BLaER1 treated with 17β-estradiol and CSF1 and Interleukin-3, amounts not matched to agents 10 nM and 100 nM (cell line): ENCODE measurements around the gene SLC28A3.

Source experiments
- H3K27ac ChIP-seq, 11 experiments: shearing (Covaris generic); formaldehyde crosslinking; 2 replicates each; pipeline ENCODE4 v1.8.1; 2022
- H3K27me3 ChIP-seq, 11 experiments: shearing (Covaris generic); formaldehyde crosslinking; 2 replicates each; pipeline ENCODE4 v1.8.1; 2022
- H3K36me3 ChIP-seq, 11 experiments: shearing (Covaris generic); formaldehyde crosslinking; 2 replicates each; pipeline ENCODE4 v1.8.1; 2022
- H3K4me1 ChIP-seq, 10 experiments: shearing (Covaris generic); formaldehyde crosslinking; 2 replicates each; pipeline ENCODE4 v1.8.1; 2022
- H3K4me2 ChIP-seq, 11 experiments: shearing (Covaris generic); formaldehyde crosslinking; 2 replicates each; pipeline ENCODE4 v1.8.1; 2022
- H3K4me3 ChIP-seq, 10 experiments: shearing (Covaris generic); formaldehyde crosslinking; 2 replicates each; pipeline ENCODE4 v1.8.1; 2022
- H3K9ac ChIP-seq, 11 experiments: shearing (Covaris generic); formaldehyde crosslinking; 2 replicates each; pipeline ENCODE4 v1.8.1; 2022
- H3K9me3 ChIP-seq, 11 experiments: shearing (Covaris generic); formaldehyde crosslinking; replicated peaks in 1 of 11; 2 replicates each; pipeline ENCODE4 v1.8.1; 2022
- H4K20me1 ChIP-seq, 11 experiments: shearing (Covaris generic); formaldehyde crosslinking; 2 replicates each; pipeline ENCODE4 v1.8.1; 2022
- Cebpa-rat ChIP-seq, 11 experiments: shearing (Covaris generic); IDR thresholded peaks; 2 replicates each; pipeline ENCODE4 v1.8.1; 2022

The SLC28A3 gene

GRCh38 chr9:84354035-84354434 is 13.5 kb upstream of the SLC28A3 start:
- Histone ChIP-seq H4K20me1 (no peaks in the 10 kb centered on the region), H3K4me1 (no peaks in the 10 kb centered on the region), H3K9me3 (peaks cover 0 to 4% (median 0%) of the 10 kb centered on the region in 11 experiments; a peak in 1 of 22 replicates), H3K27ac (no peak overlapping the region), H3K4me3 (no peak overlapping the region), H3K9ac (no peak overlapping the region), H3K4me2 (no peak overlapping the region), H3K36me3 (no peaks in the 10 kb centered on the region), H3K27me3 (no peaks in the 10 kb centered on the region)
- TF ChIP-seq Cebpa-rat (IDR thresholded peaks at IDR 0.05) = no peak

GRCh38 chr9:84349671-84350070 is 9.1 kb upstream of the SLC28A3 start:
- no peak for TF ChIP-seq Cebpa-rat (IDR thresholded peaks at IDR 0.05)
- Histone ChIP-seq H3K4me1 (no peaks in the 10 kb centered on the region), H3K4me3 (no peak overlapping the region), H3K9ac (no peak overlapping the region), H3K9me3 (peaks cover 0 to 12% (median 0%) of the 10 kb centered on the region in 11 experiments; a peak in 1 of 22 replicates), H3K36me3 (no peaks in the 10 kb centered on the region), H3K27ac (no peak overlapping the region), H3K27me3 (no peaks in the 10 kb centered on the region), H4K20me1 (no peaks in the 10 kb centered on the region), H3K4me2 (no peak overlapping the region)

- no peak overlapping the region for H3K4me3 ChIP-seq
- no peaks in the 10 kb centered on the region for H3K9me3 ChIP-seq
- no peaks in the 10 kb centered on the region for H3K4me1 ChIP-seq
- H3K9ac ChIP-seq = no peak overlapping the region
- H4K20me1 ChIP-seq = no peaks in the 10 kb centered on the region
- no peaks in the 10 kb centered on the region for H3K36me3 ChIP-seq
- no peaks in the 10 kb centered on the region for H3K27me3 ChIP-seq
- H3K27ac ChIP-seq = no peak overlapping the region
- no peak for TF ChIP-seq Cebpa-rat (IDR thresholded peaks at IDR 0.05)
- H3K4me2 ChIP-seq = no peak overlapping the region
These were observed 2.6 kb upstream of the SLC28A3 start for GRCh38 chr9:84343111-84343521.

- Histone ChIP-seq H3K27ac (no peak overlapping the region), H3K27me3 (no peaks in the 10 kb centered on the region), H3K4me2 (no peak overlapping the region), H3K36me3 (no peaks in the 10 kb centered on the region), H4K20me1 (no peaks in the 10 kb centered on the region), H3K9ac (no peak overlapping the region), H3K4me3 (no peak overlapping the region), H3K9me3 (no peaks in the 10 kb centered on the region), H3K4me1 (no peaks in the 10 kb centered on the region)
- TF ChIP-seq Cebpa-rat (IDR thresholded peaks at IDR 0.05) = no peak
These were observed 596 bp downstream of the SLC28A3 start for GRCh38 chr9:84339962-84340361.

GRCh38 chr9:84339503-84339902 is 1.1 kb downstream of the SLC28A3 start:
- no peak overlapping the region for H3K9ac ChIP-seq
- no peak overlapping the region for H3K4me2 ChIP-seq
- H3K27me3 ChIP-seq = no peaks in the 10 kb centered on the region
- H3K27ac ChIP-seq = no peak overlapping the region
- H4K20me1 ChIP-seq = no peaks in the 10 kb centered on the region
- no peaks in the 10 kb centered on the region for H3K36me3 ChIP-seq
- no peaks in the 10 kb centered on the region for H3K9me3 ChIP-seq
- H3K4me3 ChIP-seq = no peak overlapping the region
- no peaks in the 10 kb centered on the region for H3K4me1 ChIP-seq
- no peak for TF ChIP-seq Cebpa-rat (IDR thresholded peaks at IDR 0.05)

- Histone ChIP-seq H3K4me3 (no peak overlapping the region), H3K27me3 (no peaks in the 10 kb centered on the region), H4K20me1 (no peaks in the 10 kb centered on the region), H3K4me1 (no peaks in the 10 kb centered on the region), H3K9ac (no peak overlapping the region), H3K9me3 (no peaks in the 10 kb centered on the region), H3K36me3 (no peaks in the 10 kb centered on the region), H3K27ac (no peak overlapping the region), H3K4me2 (no peak overlapping the region)
- no peak for TF ChIP-seq Cebpa-rat (IDR thresholded peaks at IDR 0.05)
These were observed 1.8 kb downstream of the SLC28A3 start for GRCh38 chr9:84338792-84339191.

- Histone ChIP-seq H3K4me1 (no peaks in the 10 kb centered on the region), H3K9me3 (no peaks in the 10 kb centered on the region), H4K20me1 (no peaks in the 10 kb centered on the region), H3K4me2 (no peak overlapping the region), H3K36me3 (no peaks in the 10 kb centered on the region), H3K4me3 (no peak overlapping the region), H3K27ac (no peak overlapping the region), H3K27me3 (no peaks in the 10 kb centered on the region), H3K9ac (no peak overlapping the region)
- no peak for TF ChIP-seq Cebpa-rat (IDR thresholded peaks at IDR 0.05)
These were observed 3.3 kb downstream of the SLC28A3 start for GRCh38 chr9:84337252-84337651.

- Histone ChIP-seq H3K4me2 (no peak overlapping the region), H3K27ac (no peak overlapping the region), H4K20me1 (no peaks in the 10 kb centered on the region), H3K9ac (no peak overlapping the region), H3K4me3 (no peak overlapping the region), H3K9me3 (peaks cover 26 to 34% (median 31%) of the 10 kb centered on the region in 11 experiments), H3K4me1 (no peaks in the 10 kb centered on the region), H3K27me3 (no peaks in the 10 kb centered on the region), H3K36me3 (no peaks in the 10 kb centered on the region; a peak in 1 of 22 replicates)
- no peak for TF ChIP-seq Cebpa-rat (IDR thresholded peaks at IDR 0.05)
These were observed 9.3 kb downstream of the SLC28A3 start for GRCh38 chr9:84331119-84331809.

- no peak overlapping the region for H3K4me3 ChIP-seq
- H3K27me3 ChIP-seq = no peaks in the 10 kb centered on the region
- H3K4me1 ChIP-seq = no peaks in the 10 kb centered on the region
- H4K20me1 ChIP-seq = no peaks in the 10 kb centered on the region
- no peak overlapping the region for H3K27ac ChIP-seq
- no peak overlapping the region for H3K4me2 ChIP-seq
- peaks cover 26 to 36% (median 32%) of the 10 kb centered on the region in 11 experiments for H3K9me3 ChIP-seq
- no peak for TF ChIP-seq Cebpa-rat (IDR thresholded peaks at IDR 0.05)
- H3K36me3 ChIP-seq = no peaks in the 10 kb centered on the region; a peak in 1 of 22 replicates
- H3K9ac ChIP-seq = no peak overlapping the region
These were observed 10.3 kb downstream of the SLC28A3 start for GRCh38 chr9:84330246-84330645.

GRCh38 chr9:84327184-84327583 is 13.4 kb downstream of the SLC28A3 start:
- Histone ChIP-seq H3K27me3 (no peaks in the 10 kb centered on the region), H3K4me2 (no peak overlapping the region), H4K20me1 (no peaks in the 10 kb centered on the region), H3K9ac (no peak overlapping the region), H3K27ac (no peak overlapping the region), H3K9me3 (peaks cover 26 to 36% (median 32%) of the 10 kb centered on the region in 11 experiments), H3K4me1 (peaks cover 0 to 14% (median 7%) of the 10 kb centered on the region in 10 experiments; a peak in 11 of 20 replicates), H3K4me3 (no peak overlapping the region), H3K36me3 (no peaks in the 10 kb centered on the region; a peak in 1 of 22 replicates)
- TF ChIP-seq Cebpa-rat (IDR thresholded peaks at IDR 0.05) = no peak
